ENCODE data around the gene STAT5A. TPM values are rescaled to one million over a fixed set of nuclear protein-coding genes. Genes with fewer than 3 reads are reported as not detected.
A peak's percentile ranks its signal among the peaks of the same experiment; 100 is the strongest.
"Not testable (repeated sequence)": the region's sequence is repeated elsewhere in the genome, so short reads cannot be mapped to it uniquely, and the experiment has no call there.

Gene STAT5A
- total RNA-seq, 1 donor: 35.5 TPM

GRCh38 chr17:42252597-42253550 lies 35.4 kb upstream of the STAT5A start:
- peaks cover 22% of the 10 kb centered on the region for H3K79me2 ChIP-seq (ENCODE audit: insufficient read depth, low read length)
- no peaks in the 10 kb centered on the region for H3K27me3 ChIP-seq (ENCODE audit: insufficient read depth, low read length)
- H3K9me3 ChIP-seq (ENCODE audit: low read depth, low read length): no peaks in the 10 kb centered on the region
- TF ChIP-seq, protein P1, sequence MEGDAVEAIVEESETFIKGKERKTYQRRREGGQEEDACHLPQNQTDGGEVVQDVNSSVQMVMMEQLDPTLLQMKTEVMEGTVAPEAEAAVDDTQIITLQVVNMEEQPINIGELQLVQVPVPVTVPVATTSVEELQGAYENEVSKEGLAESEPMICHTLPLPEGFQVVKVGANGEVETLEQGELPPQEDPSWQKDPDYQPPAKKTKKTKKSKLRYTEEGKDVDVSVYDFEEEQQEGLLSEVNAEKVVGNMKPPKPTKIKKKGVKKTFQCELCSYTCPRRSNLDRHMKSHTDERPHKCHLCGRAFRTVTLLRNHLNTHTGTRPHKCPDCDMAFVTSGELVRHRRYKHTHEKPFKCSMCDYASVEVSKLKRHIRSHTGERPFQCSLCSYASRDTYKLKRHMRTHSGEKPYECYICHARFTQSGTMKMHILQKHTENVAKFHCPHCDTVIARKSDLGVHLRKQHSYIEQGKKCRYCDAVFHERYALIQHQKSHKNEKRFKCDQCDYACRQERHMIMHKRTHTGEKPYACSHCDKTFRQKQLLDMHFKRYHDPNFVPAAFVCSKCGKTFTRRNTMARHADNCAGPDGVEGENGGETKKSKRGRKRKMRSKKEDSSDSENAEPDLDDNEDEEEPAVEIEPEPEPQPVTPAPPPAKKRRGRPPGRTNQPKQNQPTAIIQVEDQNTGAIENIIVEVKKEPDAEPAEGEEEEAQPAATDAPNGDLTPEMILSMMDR (IDR thresholded peaks at IDR 0.05; ENCODE audit: extremely low read depth, low read depth, low read length): no peak
- peak overlapping the region; percentile 55 for H3K4me2 ChIP-seq (ENCODE audit: insufficient read depth, low read length)
- no peak for DNase-seq (ENCODE audit: insufficient read length, low spot score, missing footprints)
- no peaks in the 10 kb centered on the region for H3K36me3 ChIP-seq (ENCODE audit: insufficient read depth, low read length)
- H3K4me1 ChIP-seq (ENCODE audit: insufficient read depth, low read length): peaks cover 40% of the 10 kb centered on the region
- no peak overlapping the region for H3K4me3 ChIP-seq (ENCODE audit: insufficient read depth, low read length)
- no peaks in the 10 kb centered on the region for H4K20me1 ChIP-seq (ENCODE audit: insufficient read depth, low read length)
- no peak overlapping the region for H2AFZ ChIP-seq (ENCODE audit: low read length)
- peak overlapping the region; percentile 62 for H3K27ac ChIP-seq (ENCODE audit: low read depth, low read length)

DNA sequence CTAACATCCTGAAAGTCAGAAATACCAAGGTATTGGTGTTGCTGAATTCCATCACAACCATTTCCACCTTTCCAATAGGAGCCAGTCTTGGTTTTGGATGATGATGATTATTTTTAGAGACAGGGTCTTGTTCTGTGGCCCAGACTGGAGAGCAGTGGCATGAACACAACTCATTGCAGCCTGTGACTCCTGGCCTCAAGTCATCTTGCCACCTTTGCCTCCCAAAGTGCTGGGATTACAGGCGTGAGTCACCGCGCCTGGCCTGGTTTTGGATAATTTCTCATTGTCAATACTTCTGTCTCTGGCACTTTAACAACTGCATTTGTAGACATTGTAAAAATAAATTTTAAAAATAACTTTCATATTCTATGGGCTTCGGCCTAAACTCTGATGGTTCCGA lies 34.7 kb upstream of the STAT5A start:
- no peaks in the 10 kb centered on the region for H3K36me3 ChIP-seq (ENCODE audit: insufficient read depth, low read length)
- H4K20me1 ChIP-seq (ENCODE audit: insufficient read depth, low read length): no peaks in the 10 kb centered on the region
- H3K27ac ChIP-seq (ENCODE audit: low read depth, low read length): peak overlapping the region; percentile 62
- no peak overlapping the region for H3K4me3 ChIP-seq (ENCODE audit: insufficient read depth, low read length)
- peak overlapping the region; percentile 55 for H3K4me2 ChIP-seq (ENCODE audit: insufficient read depth, low read length)
- no peak overlapping the region for H2AFZ ChIP-seq (ENCODE audit: low read length)
- peaks cover 22% of the 10 kb centered on the region for H3K79me2 ChIP-seq (ENCODE audit: insufficient read depth, low read length)
- peaks cover 33% of the 10 kb centered on the region for H3K4me1 ChIP-seq (ENCODE audit: insufficient read depth, low read length)
- DNase-seq (ENCODE audit: insufficient read length, low spot score, missing footprints): no peak
- TF ChIP-seq, protein P1 (IDR thresholded peaks at IDR 0.05; ENCODE audit: extremely low read depth, low read depth, low read length): no peak
- H3K27me3 ChIP-seq (ENCODE audit: insufficient read depth, low read length): no peaks in the 10 kb centered on the region
- no peaks in the 10 kb centered on the region for H3K9me3 ChIP-seq (ENCODE audit: low read depth, low read length)

GRCh38 chr17:42255445-42255844 lies 32.9 kb upstream of the STAT5A start:
- Histone ChIP-seq H3K79me2 (ENCODE audit: insufficient read depth, low read length) (peaks cover 18% of the 10 kb centered on the region), H2AFZ (ENCODE audit: low read length) (no peak overlapping the region), H3K4me1 (ENCODE audit: insufficient read depth, low read length) (peaks cover 28% of the 10 kb centered on the region), H3K4me2 (ENCODE audit: insufficient read depth, low read length) (no peak overlapping the region), H3K9me3 (ENCODE audit: low read depth, low read length) (no peaks in the 10 kb centered on the region), H3K4me3 (ENCODE audit: insufficient read depth, low read length) (no peak overlapping the region), H3K27ac (ENCODE audit: low read depth, low read length) (no peak overlapping the region), H4K20me1 (ENCODE audit: insufficient read depth, low read length) (no peaks in the 10 kb centered on the region), H3K36me3 (ENCODE audit: insufficient read depth, low read length) (no peaks in the 10 kb centered on the region), H3K27me3 (ENCODE audit: insufficient read depth, low read length) (no peaks in the 10 kb centered on the region)
- TF ChIP-seq, protein P1 (IDR thresholded peaks at IDR 0.05; ENCODE audit: extremely low read depth, low read depth, low read length): no peak
- no peak for DNase-seq (ENCODE audit: insufficient read length, low spot score, missing footprints)

GRCh38 chr17:42260318-42260717 lies 28.0 kb upstream of the STAT5A start:
- Histone ChIP-seq H2AFZ (ENCODE audit: low read length) (no peak overlapping the region), H3K27me3 (ENCODE audit: insufficient read depth, low read length) (no peaks in the 10 kb centered on the region), H3K4me3 (ENCODE audit: insufficient read depth, low read length) (no peak overlapping the region), H3K4me1 (ENCODE audit: insufficient read depth, low read length) (peaks cover under 1% of the 10 kb centered on the region), H3K36me3 (ENCODE audit: insufficient read depth, low read length) (no peaks in the 10 kb centered on the region), H3K27ac (ENCODE audit: low read depth, low read length) (no peak overlapping the region), H3K4me2 (ENCODE audit: insufficient read depth, low read length) (no peak overlapping the region), H3K9me3 (ENCODE audit: low read depth, low read length) (no peaks in the 10 kb centered on the region), H3K79me2 (ENCODE audit: insufficient read depth, low read length) (peaks cover 18% of the 10 kb centered on the region), H4K20me1 (ENCODE audit: insufficient read depth, low read length) (peaks cover 5% of the 10 kb centered on the region)
- no peak for DNase-seq (ENCODE audit: insufficient read length, low spot score, missing footprints)
- TF ChIP-seq, protein P1 (IDR thresholded peaks at IDR 0.05; ENCODE audit: extremely low read depth, low read depth, low read length): no peak

- DNase-seq (ENCODE audit: insufficient read length, low spot score, missing footprints); H3K4me3 ChIP-seq (ENCODE audit: insufficient read depth, low read length); H3K36me3 ChIP-seq (ENCODE audit: insufficient read depth, low read length); H2AFZ ChIP-seq (ENCODE audit: low read length); H3K9me3 ChIP-seq (ENCODE audit: low read depth, low read length); H4K20me1 ChIP-seq (ENCODE audit: insufficient read depth, low read length); H3K27ac ChIP-seq (ENCODE audit: low read depth, low read length); H3K4me1 ChIP-seq (ENCODE audit: insufficient read depth, low read length); H3K27me3 ChIP-seq (ENCODE audit: insufficient read depth, low read length); H3K4me2 ChIP-seq (ENCODE audit: insufficient read depth, low read length): not testable (repeated sequence)
- peaks cover 37% of the 10 kb centered on the region for H3K79me2 ChIP-seq (ENCODE audit: insufficient read depth, low read length)
Measured at GRCh38 chr17:42264366-42264765, 23.9 kb upstream of the STAT5A start.
